Activated CD4-positive, alpha-beta T cell treated with anti-CD3 and anti-CD28 coated beads for 4 hours (primary cell): ENCODE data around the gene PARG.
"Not testable (repeated sequence)": the region's sequence is repeated elsewhere in the genome, so short reads cannot be mapped to it uniquely, and the experiment has no call there.

Experiments
- DNase-seq, 2 donors: peaks; one replicate each; pipeline ENCODE4 v3.0.0-alpha.2; 2020

PARG gene

GRCh38 chr10:49941447-49942338 lies at the start of gene PARG, which contains the start of gene TIMM23B:
Gene PARG (minus strand): TSS chr10:49942027. CDS start chr10:49941725, 302 bp downstream.
Gene TIMM23B (plus strand): TSS chr10:49942053. CDS start chr10:49942195, 142 bp downstream.
- DNase-seq, result peak; percentile 72 to 73

GRCh38 chr10:49988376-49988775 lies 46.5 kb upstream of the PARG start, which contains the start of gene AGAP6:
Gene AGAP6 (plus strand): TSS chr10:49988406. CDS start chr10:49988716, 310 bp downstream.
- not testable (repeated sequence) for DNase-seq

GRCh38 chr10:49987207-49987606 lies 45.4 kb upstream of the PARG start:
- DNase-seq, result not testable (repeated sequence)

- not testable (repeated sequence) for DNase-seq
Observed at GRCh38 chr10:49977756-49978155, 35.9 kb upstream of the PARG start.

- not testable (repeated sequence) for DNase-seq
Observed at GRCh38 chr10:49972094-49972493, 30.3 kb upstream of the PARG start.

GRCh38 chr10:49971466-49971865 lies 29.6 kb upstream of the PARG start:
- DNase-seq, result not testable (repeated sequence)

GRCh38 chr10:49970331-49970857 lies 28.6 kb upstream of the PARG start:
- DNase-seq, result not testable (repeated sequence)

GRCh38 chr10:49953122-49953521 lies 11.3 kb upstream of the PARG start:
- not testable (repeated sequence) for DNase-seq

- not testable (repeated sequence) for DNase-seq
Observed at GRCh38 chr10:49952006-49952405, 10.2 kb upstream of the PARG start.

GRCh38 chr10:49948737-49949136 lies 6.9 kb upstream of the PARG start:
- DNase-seq, result not testable (repeated sequence)

- not testable (repeated sequence) for DNase-seq
Observed at GRCh38 chr10:49948142-49948541, 6.3 kb upstream of the PARG start.

GRCh38 chr10:49943607-49944006 lies 1.8 kb upstream of the PARG start:
- DNase-seq, result not testable (repeated sequence)

- DNase-seq, result not testable (repeated sequence)
Observed at GRCh38 chr10:49942339-49942705, 495 bp upstream of the PARG start.

- not testable (repeated sequence) for DNase-seq
Observed at GRCh38 chr10:49931959-49932728, 9.7 kb downstream of the PARG start.

GRCh38 chr10:49931276-49931675 lies 10.6 kb downstream of the PARG start:
- not testable (repeated sequence) for DNase-seq

GRCh38 chr10:49923572-49923971 lies 18.3 kb downstream of the PARG start:
- not testable (repeated sequence) for DNase-seq

- not testable (repeated sequence) for DNase-seq
Observed at GRCh38 chr10:49922041-49922440, 19.8 kb downstream of the PARG start.

- DNase-seq, result not testable (repeated sequence)
Observed at GRCh38 chr10:49917927-49918326, 23.9 kb downstream of the PARG start.

GRCh38 chr10:49916451-49916850 lies 25.4 kb downstream of the PARG start:
- DNase-seq, result not testable (repeated sequence)

GRCh38 chr10:49910295-49910694 lies 31.5 kb downstream of the PARG start:
- DNase-seq, result not testable (repeated sequence)

GRCh38 chr10:49908290-49909080 lies 33.3 kb downstream of the PARG start:
- not testable (repeated sequence) for DNase-seq

- not testable (repeated sequence) for DNase-seq
Observed at GRCh38 chr10:49903829-49904228, 38.0 kb downstream of the PARG start.
